Measurements from ENCODE around the gene MYO18B.
"Not testable (repeated sequence)": the region's sequence is repeated elsewhere in the genome, so short reads cannot be mapped to it uniquely, and the experiment has no call there.

Gene MYO18B

GRCh38 chr22:25955323-25955722 is 213.3 kb downstream of the MYO18B start:
- no peak for DNase-seq

DNA sequence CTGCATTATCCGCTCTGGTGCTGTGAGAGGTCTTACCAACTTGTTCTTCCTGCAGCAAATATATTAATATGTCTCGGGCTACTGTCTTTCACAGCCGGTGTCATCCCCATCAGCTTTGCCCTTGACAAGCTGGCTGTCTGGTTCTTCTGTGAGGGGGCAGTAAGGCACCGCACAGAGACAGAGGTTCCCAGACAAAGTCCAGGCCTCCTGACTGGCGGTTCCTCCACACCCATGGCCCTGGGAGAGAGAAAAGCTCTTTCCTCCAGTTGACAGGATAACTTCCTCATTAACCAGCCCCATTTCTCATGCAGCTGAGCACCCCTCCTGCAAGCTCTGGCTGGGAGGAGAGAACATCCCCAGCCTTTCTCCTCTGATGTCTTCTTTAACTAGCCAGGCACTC is 214.8 kb downstream of the MYO18B start:
- no peak for DNase-seq

GRCh38 chr22:25959818-25960774 is 218.1 kb downstream of the MYO18B start:
- DNase-seq = no peak

DNA sequence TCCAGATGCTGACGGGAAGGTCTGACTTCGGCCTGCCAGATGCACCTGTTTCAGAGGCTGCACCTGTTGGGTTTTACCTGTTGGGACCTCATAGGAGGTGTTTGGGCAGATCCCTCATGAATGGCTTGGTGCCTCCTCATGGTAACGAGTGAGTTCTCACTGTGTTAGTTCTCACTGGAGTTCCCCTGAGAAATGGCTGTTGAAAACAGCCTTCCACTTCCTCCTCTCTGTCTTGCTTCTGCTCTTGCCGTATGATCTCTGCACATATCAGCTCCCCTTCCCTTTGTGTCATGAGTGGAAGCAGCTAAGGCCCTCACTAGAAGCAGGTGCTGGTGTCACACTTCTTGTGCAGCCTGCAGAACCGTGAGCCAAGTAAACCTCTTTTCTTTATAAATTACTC is 219.7 kb downstream of the MYO18B start:
- no peak for DNase-seq

GRCh38 chr22:25962711-25963110 is 220.7 kb downstream of the MYO18B start:
- DNase-seq = no peak

DNA sequence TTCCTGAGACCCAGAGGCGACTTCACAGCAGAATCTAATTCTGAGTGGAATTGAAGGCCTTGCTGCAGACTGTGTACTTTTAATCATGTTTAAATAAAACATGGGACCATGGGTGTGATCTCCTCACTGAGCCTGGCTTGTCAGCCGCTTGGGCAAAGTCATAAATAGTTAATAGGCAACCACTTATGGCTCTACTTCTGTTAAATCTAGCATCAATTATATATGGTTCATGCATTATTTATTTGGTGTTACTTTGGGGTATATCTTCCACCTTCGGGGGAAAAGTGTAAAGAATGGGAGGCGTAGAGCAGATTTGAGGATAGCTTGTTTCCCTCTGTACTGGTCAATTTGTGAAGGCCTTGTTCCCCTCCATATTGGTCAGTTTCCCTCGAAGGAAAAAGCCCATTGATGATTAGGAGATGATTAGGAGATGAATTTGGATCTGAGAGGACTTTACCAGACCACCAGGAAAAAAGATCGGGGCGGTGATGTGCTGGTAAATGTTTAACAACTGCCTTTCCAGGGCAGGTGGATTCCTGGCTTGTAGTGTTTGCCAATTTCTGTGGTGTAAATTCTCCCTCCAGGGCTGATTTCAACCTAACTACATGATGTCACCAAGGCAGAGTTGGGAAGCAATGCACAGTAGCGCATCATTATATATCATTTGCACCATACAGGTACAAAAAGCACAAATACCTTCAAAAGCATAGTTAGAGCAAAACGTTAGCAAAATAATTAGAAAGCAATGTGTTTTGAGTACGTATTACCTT is 223.2 kb downstream of the MYO18B start:
- no peak for DNase-seq

GRCh38 chr22:25966448-25966913 is 224.5 kb downstream of the MYO18B start:
- no peak for DNase-seq

DNA sequence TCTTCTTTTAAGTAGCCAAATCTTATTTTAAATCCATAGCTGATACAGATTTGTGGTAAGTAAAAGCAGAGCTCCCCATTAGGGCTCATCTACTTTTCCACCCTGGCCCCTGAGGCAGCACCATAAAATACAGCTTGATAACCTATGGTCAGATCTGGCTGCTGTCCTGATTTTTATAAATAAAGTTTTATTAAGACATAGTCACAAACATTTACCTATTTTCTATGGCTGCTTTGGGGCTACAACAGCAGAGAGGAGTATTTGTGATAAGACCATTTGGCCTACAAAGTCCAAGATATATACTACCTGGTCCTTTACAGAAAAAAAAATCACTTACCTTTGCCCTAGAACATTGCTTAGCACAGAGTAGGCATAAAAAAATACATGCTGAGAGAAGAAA is 227.3 kb downstream of the MYO18B start:
- DNase-seq = no peak

GRCh38 chr22:25969901-25970300 is 227.9 kb downstream of the MYO18B start:
- DNase-seq = no peak

DNA sequence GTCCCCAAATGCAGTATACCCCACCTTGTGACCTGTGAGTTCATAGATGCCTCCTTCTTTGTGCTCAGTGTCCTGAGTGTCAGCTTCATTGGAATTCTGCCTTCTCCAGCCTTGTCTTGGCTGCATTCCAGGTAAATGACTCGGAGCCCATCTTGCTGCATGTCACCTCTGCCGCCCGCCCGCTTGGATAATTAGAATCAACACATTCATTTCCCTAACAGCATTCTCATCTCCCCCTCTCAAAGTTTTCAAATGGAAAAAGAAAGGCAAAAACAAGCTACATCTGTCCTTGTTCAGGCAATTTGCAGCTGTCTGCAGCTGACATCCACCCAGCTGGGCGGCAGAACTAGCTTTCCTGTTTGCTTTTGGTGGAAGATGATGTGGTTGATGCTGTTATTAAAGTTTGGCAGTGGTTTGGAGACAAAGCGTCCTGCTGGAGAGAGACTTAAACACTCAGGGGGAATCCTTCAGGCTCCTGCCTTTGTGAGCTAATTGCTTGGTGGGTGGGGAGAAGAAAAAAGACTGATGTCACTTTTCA is 228.5 kb downstream of the MYO18B start:
- DNase-seq = peak; percentile 42

DNA sequence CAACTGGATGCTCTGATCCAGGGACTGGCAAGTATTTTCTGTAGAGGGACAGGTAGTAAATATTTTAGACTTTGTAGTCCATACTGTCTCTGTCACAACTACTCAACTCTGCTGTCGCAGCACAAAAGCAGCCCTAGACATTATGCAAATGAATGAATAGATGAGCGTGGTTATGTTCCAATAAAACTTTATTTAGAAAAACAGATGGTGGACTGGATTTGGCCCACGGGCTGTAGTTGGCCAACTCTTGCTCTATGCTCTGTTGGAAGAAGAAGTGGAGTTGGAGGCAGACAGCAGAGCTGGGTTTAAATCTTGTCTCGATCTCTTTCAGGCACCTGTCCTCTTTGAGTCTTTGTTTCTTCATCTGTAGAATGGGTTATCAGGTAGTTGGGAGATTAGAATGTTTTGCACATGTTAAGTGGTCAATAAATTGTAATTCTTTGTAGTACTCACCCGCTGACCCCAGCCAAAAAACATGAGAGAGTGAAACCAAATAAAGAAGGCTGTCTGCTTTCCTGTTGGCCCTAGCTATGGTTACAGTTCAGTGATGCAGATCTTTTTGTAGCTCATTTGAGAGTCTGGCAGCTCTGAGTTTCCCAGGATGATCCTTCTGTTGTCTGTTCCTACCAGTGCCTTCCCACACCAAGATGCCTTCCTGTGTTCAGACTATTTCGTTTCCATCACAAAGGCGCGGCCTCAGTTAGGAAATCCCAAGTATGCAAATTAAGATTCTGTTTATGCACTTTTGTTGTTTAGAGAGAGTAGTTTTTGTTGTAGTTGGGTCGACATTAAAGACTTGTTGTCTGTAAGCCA is 229.2 kb downstream of the MYO18B start:
- no peak for DNase-seq

DNA sequence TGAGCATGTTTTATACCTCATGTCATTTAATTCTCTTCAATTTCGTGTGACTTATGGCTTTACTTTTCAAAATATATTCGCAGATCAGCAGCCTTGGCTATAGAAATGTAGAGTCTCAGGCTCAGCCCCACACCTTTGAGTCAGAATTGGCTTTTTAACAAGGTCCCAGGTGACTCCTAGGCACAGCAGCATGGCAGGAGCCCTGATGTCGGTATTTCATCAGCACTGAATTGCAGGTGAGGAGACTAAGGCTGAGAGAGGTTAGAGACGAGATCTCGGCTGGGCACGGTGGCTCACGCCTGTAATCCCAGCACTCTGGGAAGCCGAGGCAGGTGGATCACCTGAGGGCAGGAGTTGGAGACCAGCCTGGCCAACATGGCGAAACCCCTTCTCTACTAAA is 230.4 kb downstream of the MYO18B start:
- DNase-seq = no peak

GRCh38 chr22:25976356-25976755 is 234.4 kb downstream of the MYO18B start:
- no peak for DNase-seq

GRCh38 chr22:25979968-25980367 is 238.0 kb downstream of the MYO18B start:
- DNase-seq = no peak

- DNase-seq = not testable (repeated sequence)
Observed at GRCh38 chr22:25984911-25985310, 242.9 kb downstream of the MYO18B start.

GRCh38 chr22:25987948-25988347 is 246.0 kb downstream of the MYO18B start:
- DNase-seq = no peak

- DNase-seq = no peak
Observed at GRCh38 chr22:25990940-25991339, 249.0 kb downstream of the MYO18B start.

DNA sequence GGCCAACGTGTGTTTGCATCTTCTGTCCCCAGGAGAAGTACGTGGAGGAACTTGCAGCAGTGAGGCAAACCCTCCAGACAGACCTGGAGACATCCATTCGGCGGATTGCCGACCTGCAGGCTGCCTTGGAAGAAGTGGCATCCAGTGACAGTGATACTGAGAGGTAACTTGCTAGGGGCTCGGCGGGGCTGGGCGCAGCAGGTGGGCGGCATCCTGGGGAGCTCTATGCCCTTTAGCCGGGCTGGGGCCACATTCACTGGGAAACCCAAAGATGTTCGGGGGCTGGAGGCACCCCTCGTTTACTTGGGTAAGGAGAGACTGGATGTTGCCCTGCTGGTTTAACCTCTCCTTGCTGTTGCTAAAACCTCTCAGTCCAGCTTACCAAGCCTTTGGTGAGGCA is 250.3 kb downstream of the MYO18B start:
- no peak for DNase-seq

DNA sequence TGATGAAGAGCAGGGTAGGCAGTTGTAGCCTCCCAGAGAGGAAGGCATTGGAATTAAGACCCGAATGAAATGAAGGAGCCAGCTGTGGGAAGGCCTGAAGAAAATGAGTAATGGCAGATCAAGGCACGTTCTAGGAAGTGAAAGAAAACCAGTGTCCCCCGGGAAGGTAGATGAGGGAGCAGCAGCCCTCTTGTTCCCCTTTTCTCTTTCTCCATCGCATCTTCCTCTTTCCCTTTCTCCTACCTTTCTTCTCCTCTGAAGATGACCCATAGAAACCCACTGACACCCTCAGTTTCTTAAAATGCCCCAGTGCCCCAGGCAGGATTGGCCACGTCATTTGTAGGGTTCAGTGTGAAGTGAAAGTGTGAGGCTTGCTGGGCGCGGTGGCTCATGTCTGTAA is 254.7 kb downstream of the MYO18B start:
- DNase-seq = no peak

- no peak for DNase-seq
Observed at GRCh38 chr22:25997886-25998775, 256.1 kb downstream of the MYO18B start.

DNA sequence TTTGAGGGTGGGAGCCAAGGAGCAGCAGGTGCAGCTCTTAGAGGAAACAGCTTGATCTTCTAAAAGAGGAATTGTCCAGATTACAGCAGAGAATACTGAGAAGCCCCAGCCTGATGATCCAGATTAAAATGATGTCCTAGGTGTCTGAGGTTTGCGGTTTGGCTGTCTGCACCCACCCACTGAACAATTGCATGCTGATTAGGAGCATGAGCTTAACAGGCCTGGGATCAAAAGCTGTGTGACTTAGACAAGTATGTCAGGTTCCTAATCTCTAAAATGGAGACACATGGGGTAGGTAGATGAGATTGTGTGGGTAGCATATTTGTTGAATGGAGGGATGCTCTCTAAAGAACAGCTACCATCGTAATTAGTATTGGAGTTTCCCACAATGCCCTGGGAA is 260.5 kb downstream of the MYO18B start:
- no peak for DNase-seq

DNA sequence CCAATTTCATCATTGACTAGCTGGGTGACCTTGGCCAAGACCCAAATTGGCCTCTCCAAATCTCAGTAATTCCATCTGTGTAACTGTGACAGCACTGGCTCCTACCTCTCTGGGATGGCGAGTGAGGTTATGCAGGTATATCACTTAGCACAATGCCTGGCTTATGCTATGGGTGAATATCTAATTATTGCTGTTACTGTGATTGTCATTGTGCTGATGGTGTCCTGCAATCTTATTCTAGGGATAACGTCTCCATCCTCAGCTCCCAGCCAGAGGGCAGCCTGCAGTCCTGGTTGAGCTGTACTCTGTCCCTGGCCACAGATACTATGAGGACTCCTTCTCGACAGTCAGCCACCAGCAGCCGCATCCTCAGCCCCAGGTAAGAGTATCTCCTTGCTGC is 262.5 kb downstream of the MYO18B start:
- no peak for DNase-seq
